Small intestine (tissue), 7 donors: Measurements from ENCODE around the gene TGFB1. TPM values are rescaled to one million over a fixed set of nuclear protein-coding genes. Genes with fewer than 3 reads are reported as not detected.

ENCODE experiments used
- DNase-seq, 2 donors: peaks; one replicate each; pipeline versions ENCODE4 v3.0.0 to v3.0.0-alpha.2; 2013
- FAIRE-seq: peaks from 2 replicates; lab custom pipeline; 2012; peaks lifted over from hg19 to GRCh38; lab: Jason Lieb, UNC
- H3K27ac ChIP-seq, 3 donors: one replicate each; pipeline ENCODE4 v1.5.1; 2013; ENCODE audit warnings: low read length in 2 of 3, mild to moderate bottlenecking in 2 of 3, control low read depth in 1 of 3, inconsistent platforms in 1 of 3, low read depth in 1 of 3, moderate library complexity in 1 of 3
- H3K27me3 ChIP-seq, 3 donors: one replicate each; pipeline ENCODE4 v1.6.1; 2013; ENCODE audit warnings: low read length in 3 of 3, inconsistent platforms in 1 of 3; ENCODE audit not compliant: control insufficient read depth in 3 of 3, insufficient read depth in 3 of 3
- H3K36me3 ChIP-seq, 3 donors: one replicate each; pipeline ENCODE4 v1.6.1; 2013; ENCODE audit warnings: low read length in 3 of 3, inconsistent platforms in 1 of 3, low read depth in 1 of 3, mild to moderate bottlenecking in 1 of 3, moderate library complexity in 1 of 3; ENCODE audit not compliant: control insufficient read depth in 3 of 3, insufficient read depth in 2 of 3
- H3K4me1 ChIP-seq, 3 donors: one replicate each; pipeline ENCODE4 v1.6.1; 2013; ENCODE audit warnings: low read length in 2 of 3, inconsistent platforms in 1 of 3, low read depth in 1 of 3, mild to moderate bottlenecking in 1 of 3, moderate library complexity in 1 of 3; ENCODE audit not compliant: control insufficient read depth in 3 of 3, insufficient read depth in 2 of 3
- H3K4me3 ChIP-seq, 3 donors: one replicate each; pipeline ENCODE4 v1.5.1; 2013; ENCODE audit warnings: low read length in 3 of 3, control low read depth in 1 of 3, inconsistent platforms in 1 of 3, low read depth in 1 of 3, mild to moderate bottlenecking in 1 of 3, moderate library complexity in 1 of 3
- H3K9me3 ChIP-seq, 2 donors: one replicate each; pipeline ENCODE4 v1.6.1; 2013; ENCODE audit warnings: low read depth in 1 of 2, low read length in 1 of 2; ENCODE audit not compliant: control insufficient read depth in 2 of 2, insufficient read depth in 1 of 2
- WGBS, 3 donors: extraction: QIAGEN DNeasy Blood & Tissue Kit; methylation state at CpG; one replicate each; pipeline ENCODE4 v1.1.7; 2013; 5-methylcytosine and 5-hydroxymethylcytosine counted together
- polyA plus RNA-seq, 4 donors: library from polyadenylated mRNA; stranded (reverse) in 3 of 4; unstranded in 1 of 4; fragments of 200-250 nt in 3 of 4; fragments of 120-200 nt in 1 of 4; gene quantifications; one replicate each; pipeline versions ENCODE4 v1.2.1 to v1.2.3, GENCODE V29; 2013
- donor health status: healthy with polysubstance abuse.
- donor health status: control.
- donor health status: control.
- donor health status: Bipolar disorder and iron deficiency.
- donor health status: healthy.

The TGFB1 gene
- polyA plus RNA-seq, 4 donors: 1.1 to 18.8 (median 8.5) TPM

GRCh38 chr19:41325947-41326706, 27.6 kb downstream of the TGFB1 start:
- peak in 1 of 2 donors; percentile 51 for DNase-seq
- H3K4me3 ChIP-seq: peak overlapping the region in 1 of 3 donors; percentile 22

GRCh38 chr19:41325640-41325946, 28.1 kb downstream of the TGFB1 start:
- peaks cover under 1 to 45% (median 2%) of the 10 kb centered on the region in 3 donors for H3K36me3 ChIP-seq
- peak overlapping the region in 1 of 3 donors; percentile 22 for H3K4me3 ChIP-seq
- no peaks in the 10 kb centered on the region for H3K9me3 ChIP-seq
- H3K27me3 ChIP-seq: peaks cover 0 to 31% (median 0%) of the 10 kb centered on the region in 3 donors
- H3K27ac ChIP-seq: peak overlapping the region; percentile 29 to 53 (median 32)
- H3K4me1 ChIP-seq: peaks cover 0 to 47% (median 7%) of the 10 kb centered on the region in 3 donors
- peak in 1 of 2 donors; percentile 36 for DNase-seq
- 9 to 30% (median 20%) methylated on average over 10 of the region's 10 CpGs for WGBS, 3 donors
- FAIRE-seq: no peak

More at GRCh38 chr19:41325947-41326706, 27.6 kb downstream of the TGFB1 start:
- FAIRE-seq: no peak
- no peaks in the 10 kb centered on the region for H3K9me3 ChIP-seq
- peaks cover 0 to 34% (median 0%) of the 10 kb centered on the region in 3 donors for H3K27me3 ChIP-seq
- peaks cover 0 to 47% (median 7%) of the 10 kb centered on the region in 3 donors for H3K4me1 ChIP-seq
- WGBS, 3 donors: 10 to 28% (median 24%) methylated on average over 25 to 30 of the region's 30 CpGs
- peaks cover 2 to 40% (median 6%) of the 10 kb centered on the region in 3 donors for H3K36me3 ChIP-seq
- peak overlapping the region; percentile 29 to 53 (median 32) for H3K27ac ChIP-seq

- FAIRE-seq: no peak
- DNase-seq: peak in 1 of 2 donors; percentile 44
- H3K9me3 ChIP-seq: no peaks in the 10 kb centered on the region
- no peak overlapping the region for H3K4me3 ChIP-seq
- peaks cover 2 to 50% (median 3%) of the 10 kb centered on the region in 3 donors for H3K36me3 ChIP-seq
- peaks cover 0 to 27% (median 0%) of the 10 kb centered on the region in 3 donors for H3K27me3 ChIP-seq
- WGBS, 3 donors: 7 to 20% (median 19%) methylated on average over 16 to 23 of the region's 23 CpGs
- H3K27ac ChIP-seq: peak overlapping the region in 1 of 3 donors; percentile 91
- H3K4me1 ChIP-seq: peaks cover 0 to 47% (median 7%) of the 10 kb centered on the region in 3 donors
Measured at GRCh38 chr19:41324921-41325639, 28.6 kb downstream of the TGFB1 start.

- H3K27ac ChIP-seq: peak overlapping the region in 2 of 3 donors; percentile 56 to 91
- H3K4me3 ChIP-seq: no peak overlapping the region
- H3K4me1 ChIP-seq: peaks cover 0 to 47% (median 7%) of the 10 kb centered on the region in 3 donors
- whole genome bisulfite sequencing, 3 donors: 67 to 78% (median 74%) methylated on average over 7 of the region's 7 CpGs
- DNase-seq: no peak
- no peak for FAIRE-seq
- no peaks in the 10 kb centered on the region for H3K9me3 ChIP-seq
- H3K36me3 ChIP-seq: peaks cover 3 to 58% (median 6%) of the 10 kb centered on the region in 3 donors
- H3K27me3 ChIP-seq: peaks cover 0 to 27% (median 0%) of the 10 kb centered on the region in 3 donors
Measured at GRCh38 chr19:41324231-41324702, 29.5 kb downstream of the TGFB1 start.

- Histone ChIP-seq H3K4me1 (peaks cover 0 to 47% (median 7%) of the 10 kb centered on the region in 3 donors), H3K27ac (peak overlapping the region; percentile 12 to 91 (median 56)), H3K36me3 (peaks cover 3 to 65% (median 6%) of the 10 kb centered on the region in 3 donors), H3K4me3 (no peak overlapping the region), H3K9me3 (no peaks in the 10 kb centered on the region), H3K27me3 (peaks cover 0 to 27% (median 0%) of the 10 kb centered on the region in 3 donors)
- WGBS, 3 donors: 50 to 74% (median 63%) methylated on average over 16 of the region's 16 CpGs
- no peak for DNase-seq
- no peak for FAIRE-seq
Measured at GRCh38 chr19:41323430-41324125, 30.1 kb downstream of the TGFB1 start.

GRCh38 chr19:41323023-41323422, 30.7 kb downstream of the TGFB1 start:
- DNase-seq (no peak), FAIRE-seq (no peak)
- Histone ChIP-seq H3K9me3 (no peaks in the 10 kb centered on the region), H3K36me3 (peaks cover 3 to 64% (median 7%) of the 10 kb centered on the region in 3 donors), H3K27me3 (peaks cover 0 to 27% (median 0%) of the 10 kb centered on the region in 3 donors), H3K4me1 (peaks cover 0 to 44% (median 7%) of the 10 kb centered on the region in 3 donors), H3K27ac (peak overlapping the region; percentile 12 to 91 (median 24)), H3K4me3 (no peak overlapping the region)
- 51 to 76% (median 71%) methylated on average over 7 of the region's 7 CpGs for WGBS, 3 donors

- no peak for DNase-seq
- no peak for FAIRE-seq
- Histone ChIP-seq H3K36me3 (peaks cover 3 to 64% (median 10%) of the 10 kb centered on the region in 3 donors), H3K27ac (peak overlapping the region in 1 of 3 donors; percentile 91), H3K4me1 (peaks cover 0 to 38% (median 7%) of the 10 kb centered on the region in 3 donors), H3K27me3 (peaks cover 0 to 25% (median 0%) of the 10 kb centered on the region in 3 donors), H3K9me3 (no peaks in the 10 kb centered on the region), H3K4me3 (no peak overlapping the region)
- 87 to 91% (median 89%) methylated on average over 11 of the region's 11 CpGs for WGBS, 3 donors
Measured at GRCh38 chr19:41322451-41322850, 31.3 kb downstream of the TGFB1 start.
